Muscle of leg (tissue), 16 donors: ENCODE measurements around the gene DLX2. TPM values are rescaled to one million over a fixed set of nuclear protein-coding genes. Genes with fewer than 3 reads are reported as not detected.
"Not testable (repeated sequence)": the region's sequence is repeated elsewhere in the genome, so short reads cannot be mapped to it uniquely, and the experiment has no call there.

Experiments
- DNase-seq: peaks from one replicate; pipeline ENCODE4 v3.0.0; 2013
- H3K27ac ChIP-seq: one replicate; pipeline ENCODE4 v1.5.1; 2013; ENCODE audit warnings: mild to moderate bottlenecking, low read length, control low read depth
- H3K27me3 ChIP-seq: one replicate; pipeline ENCODE4 v1.6.1; 2013; ENCODE audit warnings: low read length; ENCODE audit not compliant: control insufficient read depth, insufficient read depth
- H3K36me3 ChIP-seq: one replicate; pipeline ENCODE4 v1.6.1; 2013; ENCODE audit warnings: low read length; ENCODE audit not compliant: control insufficient read depth, insufficient read depth
- H3K4me1 ChIP-seq: one replicate; pipeline ENCODE4 v1.6.1; 2013; ENCODE audit warnings: low read length; ENCODE audit not compliant: control insufficient read depth, insufficient read depth
- H3K4me3 ChIP-seq: one replicate; pipeline ENCODE4 v1.5.1; 2013; ENCODE audit warnings: low read length, control low read depth
- H3K9me3 ChIP-seq: replicated peaks from 2 replicates; pipeline ENCODE4 v1.6.1; 2013; ENCODE audit warnings: low read depth, low read length; ENCODE audit not compliant: control insufficient read depth
- WGBS: methylation state at CpG from one replicate; pipeline ENCODE4 v1.1.5; 2013; ENCODE audit warnings: missing lambda C conversion rate; ENCODE audit not compliant: insufficient coverage; 5-methylcytosine and 5-hydroxymethylcytosine counted together
- long read RNA-seq, 11 donors: transcript quantifications; one replicate each; lab custom pipeline, GENCODE V29; 2026
- polyA plus RNA-seq, 8 donors: library from polyadenylated mRNA; unstranded; fragments of 120-200 nt; gene quantifications; one replicate each; pipeline versions ENCODE4 v1.2.1 to v1.2.3, GENCODE V29; 2013; ENCODE audit warnings: inconsistent platforms in 1 of 8, low replicate concordance in 1 of 8; ENCODE audit not compliant: insufficient read length in 8 of 8, insufficient read depth in 1 of 8
- total RNA-seq: library from RNA; stranded (reverse); fragments of 120-200 nt; gene quantifications from one replicate; pipeline ENCODE4 v1.2.4, GENCODE V29; 2013

DLX2 gene
- total RNA-seq (0.04 TPM), polyA plus RNA-seq (under 1 TPM in 5 of 8 donors, not detected in 3; 0.05 to 0.26 (median 0.11) TPM)
- long read RNA-seq, donor 1, result 0 reads
- long read RNA-seq, donor 2, partial matches to known transcripts, result 0 of 1 reads
- long read RNA-seq, donor 2, other reads (novel, unspliced or antisense), result 0 of 1 reads
- long read RNA-seq, donor 3, result 0 reads
- long read RNA-seq, donor 4, result 0 reads
- long read RNA-seq, donor 5, result 0 reads
- long read RNA-seq, donor 6, result 0 reads
- long read RNA-seq, donor 7, result 0 reads
- long read RNA-seq, donor 8, result 0 reads
- long read RNA-seq, donor 9, result 0 reads
- long read RNA-seq, donor 10, result 0 reads
- long read RNA-seq, donor 11, result 0 reads

DNA sequence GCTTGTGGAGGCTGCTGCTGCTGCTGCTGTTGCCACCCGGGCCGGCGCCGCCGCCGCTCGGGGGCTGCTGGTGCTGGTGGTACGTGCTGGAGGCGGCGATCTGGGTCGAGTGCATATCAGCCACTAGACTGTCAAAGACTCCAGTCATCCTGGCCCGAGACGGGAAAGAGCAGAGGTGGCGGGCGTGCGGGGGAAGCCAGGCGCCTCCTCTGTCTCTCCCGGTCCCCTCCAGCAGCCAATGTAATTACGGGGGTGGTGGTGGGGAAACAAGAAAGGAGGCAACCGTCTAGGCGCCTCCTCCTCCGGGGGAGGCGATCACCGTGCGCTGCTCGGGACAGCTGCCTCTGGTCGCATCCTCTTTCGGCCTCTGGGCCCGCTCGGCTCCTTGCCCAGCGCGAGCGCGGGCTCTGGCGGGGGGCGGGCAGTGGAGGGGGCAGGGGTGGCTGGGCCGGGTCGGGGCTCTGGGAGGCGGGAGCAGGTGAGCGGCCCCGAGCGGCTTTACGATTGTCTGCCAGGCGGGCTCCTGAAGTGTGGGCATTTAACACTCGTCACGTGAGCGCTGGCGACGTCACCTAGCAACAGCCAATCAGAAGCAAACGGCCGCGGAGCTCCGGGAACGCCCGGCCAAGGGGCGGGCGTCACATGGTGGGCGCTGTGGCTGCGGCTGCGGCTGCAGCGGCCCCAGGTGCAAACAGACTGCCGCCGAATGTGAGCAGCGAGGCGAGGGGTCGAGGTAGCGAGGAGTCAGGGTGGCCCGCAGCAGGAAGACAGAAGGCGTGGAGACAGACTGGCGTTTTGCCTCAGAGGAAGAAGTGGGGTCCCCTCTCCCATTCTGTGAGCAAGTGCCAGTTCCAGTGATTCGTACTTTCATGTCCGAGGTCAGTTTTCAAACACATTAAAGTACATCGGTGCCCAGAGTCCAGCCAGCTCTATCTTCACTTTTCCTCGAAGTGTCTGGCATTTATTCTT is at the start of gene DLX2:
Gene DLX2 (minus strand): TSS at position 510 of the 969 bp plus-strand sequence. CDS start 362 bp downstream, at position 148.
- H3K27me3 ChIP-seq, result peaks cover 99% of the 10 kb centered on the region
- peak within 1 kb of the TSS; percentile 49 for H3K4me3 ChIP-seq
- H3K27ac ChIP-seq, result no peak within 1 kb of the TSS
- no peaks in the 10 kb centered on the region for H3K9me3 ChIP-seq
- H3K4me1 ChIP-seq, result peaks cover 56% of the 10 kb centered on the region
- WGBS, result under 1% methylated on average over 55 of the region's 74 CpGs
- DNase-seq, result peak; percentile 91
- no peaks in the 10 kb centered on the region for H3K36me3 ChIP-seq

DNA sequence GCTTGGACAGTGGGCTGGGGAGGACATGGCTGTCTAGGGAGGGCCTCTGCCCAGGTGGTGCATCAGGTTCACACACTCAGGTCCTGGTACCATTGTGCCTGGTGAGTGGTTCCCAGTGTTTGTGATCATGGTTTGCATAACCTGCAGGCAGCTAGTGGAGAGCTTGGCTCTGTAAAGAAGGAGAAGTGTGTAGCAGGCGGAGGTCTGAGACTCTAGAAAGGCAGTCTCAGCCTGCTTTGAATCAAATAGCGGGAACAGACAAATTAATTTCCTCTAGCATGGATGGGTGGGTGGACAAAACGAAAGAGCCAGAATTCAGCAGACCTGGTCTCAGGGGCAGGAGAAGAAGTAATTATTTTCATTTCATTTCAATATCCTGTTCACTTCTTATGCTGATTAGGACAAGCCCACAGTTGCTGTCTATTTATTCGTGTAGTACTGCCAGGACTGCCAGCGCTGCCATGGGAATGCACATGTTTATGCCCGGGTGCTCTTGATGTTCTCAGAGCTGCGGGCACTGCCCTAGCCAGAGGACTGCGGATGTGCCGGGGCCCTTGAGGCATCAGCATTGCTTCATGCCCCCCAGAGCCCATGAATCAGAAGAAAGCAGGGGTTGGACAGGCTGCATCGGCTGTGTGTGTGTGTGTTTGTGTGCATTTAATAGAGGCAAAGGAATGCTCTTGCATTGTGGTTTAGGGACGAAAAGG is 45.4 kb upstream of the DLX2 start:
- Histone ChIP-seq H3K27me3 (peaks cover 4% of the 10 kb centered on the region), H3K4me3 (no peak overlapping the region)
- 57% methylated on average over 9 of the region's 11 CpGs for WGBS

DNA sequence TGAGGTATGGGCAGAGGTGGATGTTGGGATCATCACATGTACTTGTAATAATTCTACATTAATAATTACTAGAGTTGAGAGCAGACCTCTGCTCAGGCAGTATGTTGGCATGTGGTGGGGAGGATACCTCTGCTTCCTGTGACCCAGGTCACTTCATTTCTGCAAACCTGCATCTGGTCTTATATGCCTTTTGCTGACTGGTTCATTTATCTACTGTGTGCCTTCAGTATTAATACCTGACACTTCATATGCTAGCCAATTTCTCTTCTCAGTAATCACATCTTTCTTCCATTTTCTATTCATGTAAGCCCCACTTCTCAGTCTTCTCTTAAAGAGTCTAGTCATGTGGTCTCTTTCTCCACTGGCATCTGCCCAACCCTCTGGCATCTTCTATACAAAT is 41.1 kb upstream of the DLX2 start:
- no peak overlapping the region for H3K4me3 ChIP-seq
- no peak for DNase-seq
- H3K9me3 ChIP-seq, result no peaks in the 10 kb centered on the region
- peaks cover 4% of the 10 kb centered on the region for H3K27me3 ChIP-seq
- H3K36me3 ChIP-seq, result no peaks in the 10 kb centered on the region
- H3K4me1 ChIP-seq, result no peaks in the 10 kb centered on the region
- no peak overlapping the region for H3K27ac ChIP-seq

More for the DNA sequence above, 45.4 kb upstream of the DLX2 start:
- Histone ChIP-seq H3K4me1 (no peaks in the 10 kb centered on the region), H3K27ac (no peak overlapping the region), H3K36me3 (no peaks in the 10 kb centered on the region), H3K9me3 (no peaks in the 10 kb centered on the region)
- no peak for DNase-seq

DNA sequence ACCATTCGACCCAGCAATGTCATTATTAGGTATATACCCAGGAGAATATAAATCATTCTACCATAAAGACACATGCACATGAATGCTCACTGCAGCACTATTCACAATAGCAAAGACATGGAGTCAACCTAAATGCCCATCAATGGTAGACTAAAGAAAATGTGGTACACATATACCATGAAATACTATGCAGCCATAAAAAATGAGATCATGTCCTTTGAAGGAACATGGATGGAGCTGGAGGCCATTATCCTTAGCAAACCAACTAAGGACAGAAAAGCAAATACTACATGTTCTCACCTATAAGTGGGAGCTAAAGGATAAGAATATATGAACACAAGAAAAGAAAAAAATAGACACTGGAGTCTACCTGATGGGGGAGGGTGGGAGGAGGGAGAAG is 36.0 kb upstream of the DLX2 start:
- not testable (repeated sequence) for H3K27me3 ChIP-seq, H3K4me3 ChIP-seq, H3K9me3 ChIP-seq, H3K36me3 ChIP-seq, DNase-seq, H3K4me1 ChIP-seq, H3K27ac ChIP-seq
- WGBS, result no CpG with 5 or more reads among the region's 1 CpG

DNA sequence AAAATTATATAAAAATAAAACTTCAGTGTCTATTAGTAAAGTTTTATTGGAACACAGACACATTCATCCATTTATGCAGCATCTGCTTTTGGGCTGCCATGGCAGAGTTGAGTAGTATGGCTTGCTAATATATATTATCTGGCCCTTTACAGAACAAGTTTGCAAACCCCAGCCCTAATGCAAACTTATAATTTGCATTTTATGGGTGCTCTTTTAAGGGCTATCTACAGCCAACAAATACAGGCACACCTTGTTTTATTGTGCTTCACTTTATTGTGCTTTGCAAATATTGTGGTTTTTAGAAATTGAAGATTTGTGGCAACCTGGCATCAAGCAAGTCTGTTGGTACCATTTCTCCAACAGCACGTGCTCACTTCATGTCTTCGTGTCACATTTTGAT is 35.2 kb upstream of the DLX2 start:
- Histone ChIP-seq H3K4me1 (no peaks in the 10 kb centered on the region), H3K36me3 (no peaks in the 10 kb centered on the region), H3K4me3 (no peak overlapping the region), H3K27me3 (no peaks in the 10 kb centered on the region), H3K9me3 (no peaks in the 10 kb centered on the region), H3K27ac (no peak overlapping the region)
- no peak for DNase-seq
- no CpG with 5 or more reads among the region's 2 CpGs for WGBS

DNA sequence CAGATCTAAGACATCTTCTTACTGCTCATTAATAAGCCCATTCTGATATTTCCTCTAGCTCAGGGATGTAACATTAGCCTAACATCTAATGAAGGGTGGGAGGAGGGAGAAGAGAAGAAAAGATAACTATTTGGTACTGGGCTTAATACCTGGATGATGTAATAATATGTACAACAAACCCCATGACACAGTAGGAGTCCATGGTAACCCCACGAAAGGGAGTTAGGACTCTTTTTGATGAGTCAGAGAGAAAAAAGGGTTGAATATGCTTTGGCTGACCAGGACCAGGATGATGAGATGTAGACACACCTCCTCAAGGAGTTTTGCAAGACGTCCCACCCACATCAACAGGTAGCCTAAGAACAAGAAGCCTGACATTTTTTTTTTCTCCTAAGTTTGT is 34.4 kb upstream of the DLX2 start:
- WGBS, result no CpG with 5 or more reads among the region's 2 CpGs

DNA sequence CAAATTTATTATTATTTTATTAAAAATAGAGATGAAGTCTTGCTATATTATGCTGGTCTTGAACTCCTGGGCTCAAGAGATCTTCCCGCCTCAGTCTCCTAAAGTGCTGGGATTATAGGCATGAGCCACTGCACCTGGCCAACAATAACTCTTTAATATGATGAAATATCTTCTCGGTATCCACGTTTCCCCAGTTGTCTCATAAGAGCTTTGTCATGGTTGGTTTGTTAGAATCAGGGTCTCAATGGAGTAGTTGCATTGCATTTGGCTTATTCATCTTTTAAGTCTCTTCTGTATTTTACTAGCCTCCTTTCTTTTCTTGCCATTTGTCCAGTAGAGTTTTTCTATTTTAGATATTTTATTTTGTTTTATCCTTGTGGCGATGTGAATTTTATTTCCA is 32.7 kb upstream of the DLX2 start:
- Histone ChIP-seq H3K36me3 (no peaks in the 10 kb centered on the region), H3K27ac (no peak overlapping the region), H3K4me3 (no peak overlapping the region), H3K9me3 (peaks cover 3% of the 10 kb centered on the region), H3K27me3 (no peaks in the 10 kb centered on the region), H3K4me1 (no peaks in the 10 kb centered on the region)
- no peak for DNase-seq
- WGBS, result no CpG with 5 or more reads among the region's 4 CpGs

More for the DNA sequence above, 34.4 kb upstream of the DLX2 start:
- Histone ChIP-seq H3K27ac (no peak overlapping the region), H3K9me3 (no peaks in the 10 kb centered on the region), H3K36me3 (no peaks in the 10 kb centered on the region), H3K27me3 (no peaks in the 10 kb centered on the region), H3K4me1 (no peaks in the 10 kb centered on the region), H3K4me3 (no peak overlapping the region)
- no peak for DNase-seq

DNA sequence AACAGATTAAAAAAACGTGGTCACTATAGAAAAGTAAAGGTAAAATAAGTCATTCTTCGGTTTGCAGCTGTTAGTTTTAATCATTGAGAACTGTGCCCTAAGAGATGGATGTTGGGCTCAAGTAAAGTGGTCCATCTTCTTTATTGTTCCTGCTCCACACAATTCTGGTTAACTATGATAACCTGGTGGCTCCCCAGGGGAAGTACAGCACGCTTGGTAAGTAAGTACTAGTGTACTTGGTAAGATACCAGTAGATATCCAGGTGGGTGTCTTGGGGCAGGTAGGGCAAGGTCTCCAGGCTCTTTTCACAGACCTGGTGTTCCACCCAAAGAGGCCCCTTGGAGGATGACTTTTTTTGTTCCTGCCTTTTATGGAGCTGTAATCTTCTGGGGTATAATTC is 31.6 kb upstream of the DLX2 start:
- Histone ChIP-seq H3K4me1 (no peaks in the 10 kb centered on the region), H3K27ac (no peak overlapping the region), H3K27me3 (no peaks in the 10 kb centered on the region), H3K36me3 (no peaks in the 10 kb centered on the region), H3K9me3 (peaks cover 3% of the 10 kb centered on the region), H3K4me3 (no peak overlapping the region)
- no peak for DNase-seq
- 76% methylated on average over 2 of the region's 3 CpGs for WGBS

DNA sequence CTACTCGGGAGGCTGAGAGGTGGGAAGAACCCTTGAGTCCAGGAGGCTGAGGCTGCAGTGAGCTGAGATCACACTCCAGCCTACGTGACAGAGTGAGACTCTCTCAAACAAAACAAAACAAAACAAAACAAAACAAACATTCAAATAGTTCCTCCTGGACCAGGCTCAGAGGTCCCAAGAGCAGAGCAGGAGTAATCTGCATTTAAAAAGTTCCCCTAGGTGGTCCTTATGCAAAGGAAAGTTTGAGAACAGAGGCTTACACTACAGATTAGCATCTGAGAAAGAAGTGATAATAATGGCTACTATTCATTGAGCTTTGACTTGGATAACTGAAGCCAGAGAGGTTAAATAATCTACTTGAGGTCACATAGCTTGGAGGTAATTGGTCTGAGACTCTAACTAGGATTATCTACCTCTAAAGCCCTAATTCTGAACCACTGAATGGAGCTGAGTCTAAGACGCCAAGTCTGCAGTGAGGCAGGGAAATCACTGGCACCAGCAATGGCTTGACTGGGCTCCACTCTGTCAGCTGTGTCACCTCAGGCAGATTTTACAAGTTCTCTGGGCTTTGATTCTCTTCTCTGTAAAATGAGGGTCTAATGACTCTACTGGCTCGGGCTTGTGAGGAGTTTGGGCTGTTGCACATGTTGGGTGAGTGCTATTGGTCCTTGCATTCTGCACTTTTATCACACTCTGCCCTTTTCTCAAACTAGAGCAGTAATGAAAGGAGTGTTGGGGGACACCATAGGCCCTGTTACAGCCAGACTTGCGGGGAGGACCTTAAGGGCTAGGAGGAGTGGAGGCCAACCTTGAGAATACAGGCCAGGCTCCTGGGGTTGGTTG is 29.2 kb upstream of the DLX2 start:
- no peak overlapping the region for H3K27ac ChIP-seq
- H3K9me3 ChIP-seq, result peaks cover 5% of the 10 kb centered on the region
- no peak for DNase-seq
- 84% methylated on average over 2 of the region's 5 CpGs for WGBS
- no peaks in the 10 kb centered on the region for H3K36me3 ChIP-seq
- no peak overlapping the region for H3K4me3 ChIP-seq
- H3K27me3 ChIP-seq, result no peaks in the 10 kb centered on the region
- no peaks in the 10 kb centered on the region for H3K4me1 ChIP-seq
